ENCODE data around the gene MED15.
"Not testable (repeated sequence)": the region's sequence is repeated elsewhere in the genome, so short reads cannot be mapped to it uniquely, and the experiment has no call there.

MED15 gene

DNA sequence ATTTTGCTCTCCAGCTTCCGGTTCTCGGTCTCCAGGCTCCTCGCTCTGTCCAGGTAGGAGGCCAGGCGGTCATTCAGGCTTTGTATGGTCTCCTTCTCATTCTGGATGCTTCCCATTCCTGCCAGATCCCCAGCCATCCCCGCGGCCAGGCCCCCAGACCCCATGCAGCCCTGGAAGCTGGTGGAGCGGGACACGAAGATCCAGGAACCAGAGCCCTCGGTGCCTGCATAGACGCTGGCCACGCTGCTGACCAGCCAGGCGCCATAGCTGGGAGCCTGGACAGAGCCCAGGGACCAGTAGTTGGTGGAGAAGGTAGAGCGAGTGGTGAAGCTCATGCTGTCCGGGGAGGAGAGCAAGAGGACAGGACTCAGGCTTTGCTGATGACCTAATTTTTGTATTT lies 23.6 kb upstream of the MED15 start:
- in situ Hi-C loops (cut with MboI; ENCODE audit: low sequenced_read_pairs) = no loop called here

DNA sequence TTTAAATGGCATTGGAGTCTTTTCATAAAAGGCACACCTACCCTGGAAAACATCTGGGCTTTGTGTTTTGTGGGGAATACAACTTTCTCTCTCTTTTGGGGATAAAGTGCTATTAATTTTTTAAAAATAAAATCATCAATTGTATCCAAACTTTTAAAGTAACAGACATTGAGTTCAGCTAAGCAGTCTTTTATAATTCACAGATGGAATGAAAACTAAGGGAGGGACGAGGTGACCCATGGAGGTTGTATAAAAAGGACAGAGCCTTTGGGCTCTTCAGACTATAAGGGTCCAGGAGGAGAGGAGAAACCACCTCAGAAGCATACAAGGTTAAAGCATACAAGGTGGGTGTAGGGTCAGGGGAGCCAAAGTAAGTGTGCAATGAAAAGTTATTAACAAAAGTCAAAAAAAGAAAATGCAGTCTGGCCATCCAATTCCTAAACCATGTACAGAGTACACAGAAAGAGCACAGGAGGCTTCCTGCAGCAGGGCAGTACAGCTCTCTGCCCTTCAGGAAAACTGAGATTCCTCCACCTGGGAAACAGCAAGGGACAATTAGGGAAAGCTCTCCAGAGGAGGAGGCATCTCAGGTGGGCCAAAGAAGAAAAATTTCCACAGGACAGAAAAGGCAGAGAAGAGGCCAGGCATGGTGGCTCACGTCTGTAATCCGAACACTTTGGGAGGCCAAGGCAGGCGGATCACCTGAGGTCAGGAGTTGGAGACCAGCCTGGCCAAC lies 22.3 kb upstream of the MED15 start:
- in situ Hi-C loops (cut with MboI; ENCODE audit: low sequenced_read_pairs) = no loop called here

DNA sequence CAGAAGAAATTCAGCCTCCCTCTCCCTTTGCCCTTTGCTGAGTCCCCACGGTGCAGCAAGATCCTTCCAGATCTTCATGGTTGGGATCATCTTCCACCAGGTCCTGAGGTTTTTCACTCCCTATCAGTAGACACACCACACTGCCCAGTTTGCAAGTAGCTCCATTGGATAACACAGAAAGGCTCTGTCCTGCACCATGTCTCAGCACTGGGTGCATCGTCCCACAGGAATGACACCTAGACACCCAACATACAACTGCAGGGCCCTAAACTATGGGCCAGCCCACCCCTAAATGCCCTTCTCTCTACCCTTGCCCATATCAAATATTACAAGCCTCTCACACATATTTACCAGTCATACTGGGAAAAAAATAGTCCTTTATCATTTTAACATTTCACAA lies 21.2 kb upstream of the MED15 start:
- in situ Hi-C loops (cut with MboI; ENCODE audit: low sequenced_read_pairs) = no loop called here

DNA sequence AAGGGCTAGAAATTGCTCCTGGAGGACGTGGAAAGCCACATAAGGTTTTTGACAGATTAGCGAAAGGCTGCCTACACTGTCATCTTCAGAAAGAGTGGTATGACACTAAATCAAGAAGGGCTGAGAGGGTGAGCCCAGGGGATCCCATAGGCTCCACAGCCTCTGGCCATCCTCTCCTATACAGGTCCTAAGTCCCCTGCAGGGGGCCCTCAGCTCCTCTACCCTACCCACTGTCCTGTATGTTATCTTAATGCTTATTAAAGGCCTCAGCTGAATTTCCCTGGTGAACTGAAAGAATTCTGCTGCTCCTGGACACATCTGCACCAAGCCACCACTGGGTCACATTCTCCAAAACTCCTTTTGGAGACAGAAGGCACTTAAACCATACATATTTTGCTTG lies 19.7 kb upstream of the MED15 start:
- in situ Hi-C loops (cut with MboI; ENCODE audit: low sequenced_read_pairs) = no loop called here

DNA sequence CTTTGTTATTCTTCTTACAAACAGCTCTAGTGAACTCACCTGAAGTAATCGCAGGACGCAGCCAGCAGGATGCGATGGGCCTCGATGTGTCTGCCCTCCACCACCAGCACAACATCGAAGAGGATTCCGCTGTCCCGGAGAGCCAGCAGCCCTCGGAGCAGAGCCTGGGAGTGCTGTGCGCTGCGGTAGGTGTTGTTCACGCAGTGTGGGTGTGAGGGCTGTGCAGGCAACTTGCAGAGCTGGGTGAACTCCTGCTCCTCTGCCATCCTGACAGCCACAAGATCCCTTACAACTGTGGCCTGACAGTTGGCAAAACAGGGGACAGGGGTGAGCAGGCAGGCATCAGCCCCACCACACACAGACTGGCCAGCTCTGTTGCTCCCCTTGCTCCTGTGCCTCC lies 18.5 kb upstream of the MED15 start:
- in situ Hi-C loops (cut with MboI; ENCODE audit: low sequenced_read_pairs) = no loop called here

DNA sequence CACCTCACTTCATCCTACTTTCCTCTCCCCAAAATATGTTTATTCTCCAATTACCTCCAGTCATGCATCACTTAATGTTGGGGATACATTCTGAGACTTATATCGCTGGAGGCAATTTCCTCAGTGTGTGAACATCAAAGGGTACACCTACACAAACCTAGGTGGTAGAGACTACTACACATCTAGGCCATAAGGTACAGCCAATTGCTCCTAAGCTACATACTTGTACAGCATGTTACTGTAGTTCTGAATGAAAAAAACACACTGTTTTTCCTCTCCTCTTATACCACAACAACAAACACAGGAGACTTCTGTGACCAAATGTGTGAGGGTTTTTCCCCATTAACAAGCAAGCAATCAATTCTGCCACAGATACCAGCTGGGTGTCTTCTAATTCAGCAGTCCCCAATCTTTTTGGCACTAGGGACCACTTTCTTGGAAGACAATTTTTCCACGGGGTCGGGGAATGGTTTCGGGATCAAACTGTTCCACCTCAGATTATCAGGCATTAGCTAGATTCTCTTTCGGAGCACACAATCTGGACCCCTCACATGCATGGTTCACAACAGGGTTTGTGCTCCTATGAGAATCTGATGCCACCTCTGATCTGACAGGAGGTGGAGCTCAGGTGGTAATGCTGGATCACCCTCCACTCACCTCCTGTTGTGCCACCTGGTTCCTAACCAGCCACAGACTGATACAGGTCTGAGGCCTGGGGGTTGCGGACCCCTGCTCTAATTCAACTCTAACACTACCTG lies 17.0 kb upstream of the MED15 start:
- in situ Hi-C loops (cut with MboI; ENCODE audit: low sequenced_read_pairs) = no loop called here

DNA sequence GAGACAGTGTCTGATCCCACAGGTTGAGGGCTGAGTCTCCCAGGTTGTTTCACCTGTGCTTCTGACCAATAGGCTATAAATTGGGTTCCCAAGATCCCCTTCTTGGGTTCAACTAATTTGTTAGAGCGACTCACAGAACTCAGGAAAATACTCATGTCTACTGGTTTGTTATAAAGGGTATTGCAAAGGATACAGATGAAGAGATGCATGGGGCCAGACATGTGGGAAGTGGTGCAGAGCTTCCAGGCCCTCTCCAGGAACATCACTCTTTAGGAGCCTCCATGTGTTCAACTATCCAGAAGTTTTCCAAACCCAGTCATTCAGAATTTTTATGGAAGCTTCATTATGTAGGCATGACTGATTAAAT lies 16.5 kb upstream of the MED15 start:
- in situ Hi-C loops (cut with MboI; ENCODE audit: low sequenced_read_pairs) = no loop called here

DNA sequence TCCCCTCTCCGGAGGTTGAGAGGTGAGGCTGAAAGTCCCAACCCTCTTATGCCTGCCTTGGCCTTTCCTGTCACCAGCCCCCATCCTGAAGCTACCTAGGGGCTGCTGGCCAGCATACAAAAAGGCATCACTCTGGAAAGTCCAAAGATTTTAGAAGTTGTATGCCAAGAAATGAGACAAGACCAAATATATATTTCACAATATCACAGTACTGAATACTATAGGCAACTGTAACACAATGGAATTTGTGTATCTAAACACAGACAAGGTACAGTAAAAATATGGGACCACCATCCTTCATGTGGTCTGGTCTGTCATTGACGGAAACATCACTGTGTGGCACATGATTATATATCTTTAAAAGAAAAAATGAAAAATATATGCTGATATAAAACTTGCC lies 16.1 kb upstream of the MED15 start:
- in situ Hi-C loops (cut with MboI; ENCODE audit: low sequenced_read_pairs) = no loop called here

DNA sequence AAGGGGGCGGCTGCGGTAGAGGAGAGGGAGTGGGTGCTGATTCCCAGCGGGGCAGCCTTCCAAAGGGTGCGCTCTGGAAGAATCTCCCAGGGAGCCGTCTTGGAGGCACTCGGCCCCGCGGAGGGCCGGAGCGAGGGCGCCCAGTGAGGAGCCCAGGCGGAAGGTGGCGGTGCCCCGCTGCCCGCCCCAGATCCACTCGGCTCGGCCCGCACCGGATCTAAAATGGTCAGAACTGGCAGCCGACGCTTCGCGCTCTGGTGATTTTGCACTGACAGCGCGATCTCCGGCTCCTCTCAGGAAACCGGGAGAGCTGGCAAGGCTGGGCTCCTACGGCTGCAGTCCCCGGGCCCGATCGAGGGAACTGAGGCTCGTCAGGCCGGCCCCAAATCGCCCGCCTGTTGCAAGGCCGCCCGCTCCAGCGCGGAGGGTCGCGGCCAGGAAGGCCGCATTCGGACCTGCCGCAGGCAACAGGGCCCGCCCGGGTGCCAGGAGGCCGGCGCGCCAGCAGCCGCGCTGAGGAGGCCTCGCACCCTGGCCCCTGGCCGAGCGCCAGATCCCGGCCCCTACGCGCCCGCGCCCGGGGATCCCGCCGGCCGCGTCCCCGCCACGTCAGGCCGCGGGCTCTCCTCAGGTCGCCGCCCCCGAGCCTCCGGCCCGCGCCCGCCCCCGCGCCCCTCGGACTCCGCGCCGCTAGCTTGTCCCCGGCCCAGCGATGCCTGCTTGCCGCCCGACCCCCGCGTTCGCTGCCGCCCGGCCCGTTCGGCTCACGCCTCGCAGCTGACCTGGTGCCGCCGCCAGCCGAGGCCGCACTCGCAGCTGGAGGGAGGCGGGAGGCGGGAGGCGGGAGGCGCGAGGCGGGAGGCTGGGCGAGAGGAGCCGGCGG lies 12.2 kb upstream of the MED15 start, which contains the start of gene KLHL22:
Gene KLHL22, minus strand, starts transcription at position 818 of the 883 bp plus-strand sequence. CDS start 6,584 bp downstream, outside the sequence.
- in situ Hi-C loops (cut with MboI; ENCODE audit: low sequenced_read_pairs) = no loop called here

DNA sequence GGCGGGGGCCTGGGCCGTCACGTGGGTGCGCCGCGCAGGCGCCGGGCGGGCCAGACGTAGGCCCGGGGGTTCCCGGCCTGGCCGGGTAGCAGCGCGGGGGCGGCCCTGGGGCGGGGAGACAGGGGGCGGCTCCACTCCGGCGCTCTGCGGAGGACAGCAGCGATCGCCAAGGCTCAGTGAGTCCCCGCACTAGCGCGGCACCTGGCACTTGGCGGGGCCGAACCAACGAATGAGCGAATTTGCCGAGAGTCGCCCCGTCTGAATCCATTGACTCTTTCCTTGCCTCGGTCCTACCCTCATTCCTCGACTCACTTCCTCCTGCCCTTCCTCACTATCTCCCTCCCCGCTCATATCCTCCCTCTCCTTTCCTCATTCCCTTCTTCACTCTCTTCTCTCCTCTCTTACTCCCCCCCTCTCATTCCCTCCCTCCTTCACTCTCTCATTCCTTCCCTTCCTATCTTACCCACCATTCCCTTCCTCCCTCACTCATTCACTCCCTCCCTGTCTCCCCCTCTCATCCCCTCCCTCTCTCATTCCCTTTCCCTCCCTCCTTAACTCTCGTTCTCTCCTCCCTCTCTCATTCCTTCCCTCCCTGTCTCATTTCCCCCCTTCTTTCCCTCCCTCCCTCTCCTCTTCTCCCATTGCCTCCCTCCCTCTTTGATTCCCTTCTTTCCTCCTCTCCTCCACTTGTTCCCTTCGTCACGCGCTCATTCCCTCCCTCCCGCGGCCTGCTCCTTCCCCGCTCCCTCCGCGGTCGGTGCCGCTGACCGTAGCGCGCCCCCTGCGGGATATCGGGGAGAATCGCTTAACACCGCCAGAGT lies 11.3 kb upstream of the MED15 start:
- in situ Hi-C loops (cut with MboI; ENCODE audit: low sequenced_read_pairs) = no loop called here

DNA sequence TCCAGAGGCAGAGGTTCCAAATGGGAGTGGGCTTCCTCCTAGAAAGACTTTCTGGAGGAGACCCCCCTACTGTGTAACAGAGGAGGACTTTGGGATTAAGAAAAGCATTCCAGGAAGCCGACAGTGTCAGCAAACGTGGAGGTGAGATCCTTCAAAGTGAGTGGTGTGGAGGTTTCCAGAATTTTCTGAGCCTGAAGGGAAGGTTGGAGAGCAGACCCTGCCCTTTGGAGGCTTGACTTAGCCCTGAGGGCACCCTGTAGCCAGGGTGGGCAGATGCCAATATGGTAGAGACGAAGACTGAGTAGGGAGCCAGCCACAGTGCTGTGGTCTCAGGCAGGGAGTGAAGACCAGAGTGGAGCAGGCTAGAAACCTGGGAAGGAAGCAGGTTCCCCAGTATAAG lies 10.0 kb upstream of the MED15 start:
- in situ Hi-C loops (cut with MboI; ENCODE audit: low sequenced_read_pairs) = no loop called here

DNA sequence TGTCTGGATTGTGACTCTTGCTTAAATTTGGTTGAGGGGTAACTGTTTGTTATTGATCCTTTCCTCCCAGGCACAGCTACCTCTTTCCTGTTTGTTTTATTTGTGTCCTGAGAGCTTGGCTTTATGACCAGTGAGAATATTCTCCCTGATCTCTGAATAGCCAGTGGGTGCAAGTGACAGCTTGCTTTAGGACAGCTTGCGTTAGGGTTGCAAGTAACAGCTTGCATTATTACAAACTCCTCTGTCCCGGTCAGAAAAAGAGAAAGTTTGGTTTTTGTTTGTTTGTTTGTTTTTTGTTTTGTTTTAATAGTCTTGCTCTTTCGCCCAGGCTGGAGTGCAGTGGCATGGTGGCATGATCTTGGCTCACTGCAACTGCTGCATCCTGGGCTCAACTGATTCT lies 8.5 kb upstream of the MED15 start:
- in situ Hi-C loops (cut with MboI; ENCODE audit: low sequenced_read_pairs) = no loop called here

DNA sequence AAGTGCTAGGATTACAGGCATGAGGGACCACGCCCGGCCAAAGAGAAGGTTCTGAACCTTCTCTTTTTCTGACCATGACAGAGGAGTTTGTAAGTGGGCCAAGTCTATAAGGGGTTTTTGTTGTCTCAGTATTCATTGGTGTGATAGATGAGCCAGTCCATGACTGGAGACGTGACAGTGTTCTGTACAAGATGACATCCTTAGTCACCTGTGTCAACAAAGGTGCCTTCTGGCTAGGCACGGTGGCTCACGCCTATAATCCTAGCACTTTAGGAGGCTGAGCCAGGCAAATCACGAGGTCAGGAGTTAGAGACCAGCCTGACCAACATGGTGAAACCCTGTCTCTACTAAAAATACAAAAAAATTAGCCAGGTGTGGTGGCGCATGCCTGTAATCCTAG lies 7.6 kb upstream of the MED15 start:
- in situ Hi-C loops (cut with MboI; ENCODE audit: low sequenced_read_pairs) = no loop called here

DNA sequence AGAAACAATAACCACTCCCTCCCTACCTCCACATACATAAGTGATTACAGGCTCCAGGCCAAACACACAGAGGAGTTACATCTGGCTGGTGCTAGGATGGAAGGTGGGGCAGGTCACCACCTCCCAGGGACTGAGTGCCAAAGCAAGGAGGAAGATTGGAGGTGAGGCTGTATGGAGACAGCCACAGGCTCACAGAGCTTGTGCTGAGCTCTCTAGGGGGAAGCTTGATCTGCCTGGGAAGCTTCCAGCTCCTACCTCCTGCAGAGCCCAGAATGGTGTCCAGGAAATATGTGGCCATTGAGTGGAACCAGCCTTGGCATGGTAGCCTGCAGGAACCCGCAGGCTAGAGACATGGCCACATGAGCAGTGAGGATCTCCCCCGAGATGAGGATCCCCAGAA lies 3.6 kb upstream of the MED15 start:
- in situ Hi-C loops (cut with MboI; ENCODE audit: low sequenced_read_pairs) = no loop called here

DNA sequence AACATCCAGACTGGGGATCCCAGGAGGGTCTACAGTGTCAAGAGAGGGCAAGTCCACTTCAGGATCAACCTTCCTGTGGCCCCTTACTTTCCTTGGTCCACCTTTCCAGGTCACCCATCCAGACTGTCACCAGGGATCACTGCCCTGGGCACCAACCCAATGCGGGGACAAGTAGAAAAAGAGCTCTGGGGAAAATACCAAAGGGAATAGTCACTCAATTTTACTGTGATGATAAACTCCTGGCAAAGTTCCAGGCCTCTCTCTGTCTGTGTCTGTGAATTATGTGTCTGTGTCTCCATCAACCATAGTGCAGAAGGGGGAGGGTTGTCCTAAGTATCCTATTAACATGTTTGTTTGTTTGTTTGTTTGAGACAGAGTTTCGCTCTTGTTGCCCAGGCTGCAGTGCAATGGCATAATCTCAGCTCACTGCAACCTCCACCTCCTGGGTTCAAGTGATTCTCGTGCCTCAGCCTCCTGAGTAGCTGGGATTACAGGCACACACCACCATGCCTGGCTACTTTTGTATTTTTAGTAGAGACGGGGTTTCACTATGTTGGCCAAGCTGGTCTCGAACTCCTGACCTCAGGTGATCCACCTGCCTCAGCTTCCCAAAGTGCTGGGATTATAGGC lies 3.0 kb upstream of the MED15 start:
- in situ Hi-C loops (cut with MboI; ENCODE audit: low sequenced_read_pairs) = not testable (repeated sequence)

DNA sequence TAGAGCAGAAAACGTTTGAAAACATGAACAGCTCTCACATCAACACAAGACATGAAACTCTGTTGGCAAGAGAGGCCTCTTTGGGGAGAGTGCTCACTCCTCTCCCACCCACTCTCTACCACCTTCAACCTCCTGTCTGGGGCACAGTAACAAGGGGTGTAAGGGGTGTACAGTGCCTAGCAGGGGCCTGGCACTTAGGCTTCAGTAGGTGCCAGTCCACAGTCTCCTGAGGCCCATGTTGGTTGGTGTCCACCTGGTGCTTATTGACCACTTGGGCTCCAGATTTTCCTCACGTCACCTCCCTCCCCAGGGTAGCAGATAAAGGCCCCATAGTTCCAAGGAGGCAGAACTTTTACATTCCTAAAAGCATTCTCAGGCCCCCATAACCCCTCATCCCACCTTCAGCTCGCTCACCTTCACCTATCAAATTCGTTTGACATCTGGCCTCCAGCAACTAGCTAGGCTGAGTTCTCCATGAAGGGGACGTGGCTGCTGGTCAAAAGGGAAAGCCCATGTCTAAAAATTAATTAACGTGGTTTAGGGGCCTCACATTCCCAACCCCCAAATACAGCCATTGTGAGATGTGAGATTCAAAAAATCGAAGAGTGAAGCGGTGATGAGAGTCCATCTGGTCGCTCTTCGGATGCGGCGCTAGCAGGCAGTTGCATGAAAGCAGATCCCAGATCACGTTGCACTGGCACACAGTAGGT lies 712 bp upstream of the MED15 start:
- in situ Hi-C loops (cut with MboI; ENCODE audit: low sequenced_read_pairs) = no loop called here

DNA sequence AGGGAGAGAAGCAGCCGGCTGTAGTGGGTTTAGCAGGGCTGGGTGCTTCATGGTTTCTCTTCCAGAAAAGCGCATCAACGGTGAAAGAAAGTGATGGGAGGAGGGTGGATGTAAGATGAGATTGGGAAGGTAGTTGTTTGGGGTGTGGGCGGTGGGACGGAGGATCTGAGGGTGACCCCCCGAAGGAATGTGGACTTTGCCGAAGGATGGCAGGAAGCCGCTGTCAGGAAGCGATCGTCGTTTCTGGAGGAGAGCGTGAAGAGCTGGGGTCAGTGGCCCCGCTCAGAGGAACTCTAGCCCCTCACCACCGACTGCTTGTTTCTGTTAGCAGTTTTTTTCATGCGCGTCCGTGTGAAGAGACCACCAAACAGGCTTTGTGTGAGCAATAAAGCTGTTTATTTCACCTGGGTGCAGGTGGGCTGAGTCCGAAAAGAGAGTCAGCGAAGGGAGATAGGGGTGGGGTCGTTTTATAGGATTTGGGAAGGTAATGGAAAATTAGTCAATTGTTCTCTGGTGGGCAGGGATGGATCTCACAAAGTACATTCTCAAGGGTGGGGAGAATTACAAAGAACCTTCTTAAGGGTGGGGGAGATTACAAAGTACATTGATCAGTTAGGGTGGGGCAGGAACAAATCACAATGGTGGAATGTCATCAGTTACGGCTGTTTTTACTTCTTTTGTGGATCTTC lies 801 bp downstream of the MED15 start:
- in situ Hi-C loops (cut with MboI; ENCODE audit: low sequenced_read_pairs) = not testable (repeated sequence)

DNA sequence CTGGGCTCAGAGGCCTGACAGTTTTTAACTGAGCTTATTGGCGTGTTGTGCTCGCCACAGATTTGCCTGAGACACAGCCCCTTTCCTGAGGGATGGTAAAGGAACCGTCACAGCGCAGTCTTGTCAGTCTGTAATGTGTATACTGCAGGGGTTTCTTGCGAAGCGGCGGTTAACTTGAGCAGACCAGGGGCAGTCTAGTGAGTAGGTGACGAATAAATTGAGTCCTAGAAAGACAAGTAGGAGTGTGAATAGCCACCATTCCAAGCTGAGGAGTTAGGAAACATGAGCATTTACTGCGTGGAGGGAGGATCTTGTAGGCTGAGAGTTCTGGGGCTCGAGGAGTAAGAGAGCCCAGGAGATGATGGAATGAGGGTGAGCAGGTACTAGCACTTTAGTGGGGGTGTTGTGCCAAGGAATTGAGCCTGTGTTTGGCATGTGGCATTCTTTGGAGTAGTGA lies 1.4 kb downstream of the MED15 start:
- in situ Hi-C loops (cut with MboI; ENCODE audit: low sequenced_read_pairs) = no loop called here

Data from hTERT RPE-1 (cell line).